CD4-positive, alpha-beta T cell treated with Interleukin-21 for 1 hour (primary cell): ENCODE results near the gene CLTRN.
"Not testable (repeated sequence)": the region's sequence is repeated elsewhere in the genome, so short reads cannot be mapped to it uniquely, and the experiment has no call there.

ENCODE experiments used
- DNase-seq: peaks from one replicate; pipeline ENCODE4 v3.0.0-alpha.2; 2020

CLTRN gene

GRCh38 chrX:15664487-15665444, at the start of gene CLTRN:
CLTRN (minus strand) TSS chrX:15664805; CDS start chrX:15664775, 30 bp downstream.
- no peak for DNase-seq

GRCh38 chrX:15704273-15704672, 39.7 kb upstream of the CLTRN start:
- DNase-seq, result not testable (repeated sequence)

- DNase-seq, result not testable (repeated sequence)
Observed at GRCh38 chrX:15703809-15704208, 39.2 kb upstream of the CLTRN start.

GRCh38 chrX:15702488-15703371, 38.1 kb upstream of the CLTRN start:
- no peak for DNase-seq

- DNase-seq, result no peak
Observed at GRCh38 chrX:15696516-15696915, 31.9 kb upstream of the CLTRN start.

- DNase-seq, result no peak
Observed at GRCh38 chrX:15694941-15695451, 30.4 kb upstream of the CLTRN start.

- peak; percentile 76 for DNase-seq
Observed at GRCh38 chrX:15686818-15687685, 22.4 kb upstream of the CLTRN start.

GRCh38 chrX:15683193-15683592, 18.6 kb upstream of the CLTRN start:
- DNase-seq, result no peak

- DNase-seq, result no peak
Observed at GRCh38 chrX:15681433-15681832, 16.8 kb upstream of the CLTRN start.

- no peak for DNase-seq
Observed at GRCh38 chrX:15680401-15680800, 15.8 kb upstream of the CLTRN start.

GRCh38 chrX:15679246-15679645, 14.6 kb upstream of the CLTRN start:
- DNase-seq, result no peak

GRCh38 chrX:15678339-15678738, 13.7 kb upstream of the CLTRN start:
- no peak for DNase-seq

GRCh38 chrX:15676886-15677285, 12.3 kb upstream of the CLTRN start:
- no peak for DNase-seq

- DNase-seq, result peak; percentile 87
Observed at GRCh38 chrX:15675490-15675921, 10.9 kb upstream of the CLTRN start.

- peak; percentile 90 for DNase-seq
Observed at GRCh38 chrX:15674841-15675489, 10.4 kb upstream of the CLTRN start.

GRCh38 chrX:15674514-15674840, 9.9 kb upstream of the CLTRN start:
- no peak for DNase-seq

GRCh38 chrX:15673970-15674369, 9.4 kb upstream of the CLTRN start:
- no peak for DNase-seq

GRCh38 chrX:15672881-15673280, 8.3 kb upstream of the CLTRN start:
- no peak for DNase-seq

GRCh38 chrX:15663439-15663838, 1.2 kb downstream of the CLTRN start:
- DNase-seq, result no peak

GRCh38 chrX:15654804-15655203, 9.8 kb downstream of the CLTRN start:
- not testable (repeated sequence) for DNase-seq

GRCh38 chrX:15653961-15654360, 10.6 kb downstream of the CLTRN start:
- DNase-seq, result no peak

GRCh38 chrX:15647510-15647909, 17.1 kb downstream of the CLTRN start:
- not testable (repeated sequence) for DNase-seq
